A549 (cell line): ENCODE data around the gene PDE4D. TPM values are rescaled to one million over a fixed set of nuclear protein-coding genes. Genes with fewer than 3 reads are reported as not detected.
A peak's percentile ranks its signal among the peaks of the same experiment; 100 is the strongest.

Experiments
- ATAC-seq, 2 experiments: fragments of 200-7000 bp in 1 of 2; fragments of >200 bp in 1 of 2; cut with Nextera tagmentation in 1 of 2; cut with Tn5 transposase in 1 of 2; 3 replicates each; pipeline versions ENCODE4 v1.8.0 to v1.9.1; 2018 to 2020; ENCODE audit warnings: mild to moderate bottlenecking in 1 of 2, moderate library complexity in 1 of 2
- CTCF ChIA-PET: fragments of 300-600 bp; sonication (Branson Sonifier 250); formaldehyde crosslinking; extraction: SDS; loops from one replicate; lab custom pipeline; 2021; ENCODE audit warnings: antibody characterized with exemption, inconsistent platforms; lab: Yijun Ruan, JAX
- POLR2A ChIA-PET: fragments of 350-600 bp; formaldehyde crosslinking; extraction: SDS; loops from one replicate; lab custom pipeline; 2021; ENCODE audit warnings: antibody characterized with exemption, inconsistent platforms; lab: Yijun Ruan, JAX
- DNase-seq, 2 experiments: peaks; one replicate each; pipeline versions ENCODE4 v3.0.0 to v3.0.0-alpha.2; 2011 to 2016; ENCODE audit warnings: low read depth in 1 of 2, low spot score in 1 of 2
- FAIRE-seq: peaks from 2 replicates; lab custom pipeline; 2011; peaks lifted over from hg19 to GRCh38; lab: Jason Lieb, UNC
- H3K27ac ChIP-seq, 2 experiments: fragments of >200 bp; sonication (Bioruptor Twin); formaldehyde crosslinking; 3 replicates each; pipeline ENCODE4 v1.5.1; 2016 to 2017
- H3K4me1 ChIP-seq: fragments of >200 bp; sonication (Bioruptor Twin); formaldehyde crosslinking; 3 replicates; pipeline ENCODE4 v1.6.1; 2016
- H3K4me2 ChIP-seq: fragments of >200 bp; sonication (Bioruptor Twin); formaldehyde crosslinking; 3 replicates; pipeline ENCODE4 v1.6.1; 2016
- H3K4me3 ChIP-seq: fragments of >200 bp; sonication (Bioruptor Twin); formaldehyde crosslinking; 3 replicates; pipeline ENCODE4 v1.5.1; 2016
- H3K9me3 ChIP-seq: fragments of >200 bp; sonication (Bioruptor Twin); formaldehyde crosslinking; 3 replicates; pipeline ENCODE4 v1.6.1; 2016
- BHLHE40 ChIP-seq: IDR thresholded peaks from 2 replicates; pipeline ENCODE4 v1.6.1; 2012; ENCODE audit warnings: low read depth, low read length, inconsistent platforms
- CBX2 ChIP-seq: fragments of 200-600 bp; sonication (generic); IDR thresholded peaks from 2 replicates; pipeline ENCODE4 v1.6.1; 2016; ENCODE audit warnings: low read depth, mild to moderate bottlenecking, borderline replicate concordance
- CHD2 ChIP-seq: fragments of 150-350 bp; IDR thresholded peaks from 2 replicates; pipeline ENCODE4 v1.6.1; 2014; ENCODE audit warnings: low read length; ENCODE audit not compliant: partially characterized antibody
- E2F6 ChIP-seq: IDR thresholded peaks from 2 replicates; pipeline ENCODE4 v1.6.1; 2012; ENCODE audit warnings: low read depth, borderline replicate concordance
- EP300 ChIP-seq, 2 experiments: fragments of >200 bp; sonication (Bioruptor Twin); formaldehyde crosslinking; IDR thresholded peaks; 2 replicates in 1 of 2; 3 replicates in 1 of 2; pipeline ENCODE4 v1.6.1; 2016 to 2017
- GATA3 ChIP-seq: IDR thresholded peaks from 2 replicates; pipeline ENCODE4 v1.6.1; 2012; ENCODE audit warnings: borderline replicate concordance
- HDAC2 ChIP-seq: fragments of 200-600 bp; sonication (generic); IDR thresholded peaks from 2 replicates; pipeline ENCODE4 v1.6.1; 2016
- JUN ChIP-seq, 2 experiments: fragments of >200 bp; sonication (Bioruptor Twin); formaldehyde crosslinking; IDR thresholded peaks; 2 replicates in 1 of 2; 3 replicates in 1 of 2; pipeline ENCODE4 v1.6.1; 2016 to 2017
- JUNB ChIP-seq: fragments of >200 bp; sonication (Bioruptor Twin); formaldehyde crosslinking; IDR thresholded peaks from 2 replicates; pipeline ENCODE4 v1.6.1; 2016
- KDM5A ChIP-seq: fragments of 200-600 bp; sonication (generic); IDR thresholded peaks from 2 replicates; pipeline ENCODE4 v1.6.1; 2016; ENCODE audit warnings: antibody characterized with exemption, mild to moderate bottlenecking
- PHF8 ChIP-seq: fragments of 200-600 bp; sonication (generic); IDR thresholded peaks from 2 replicates; pipeline ENCODE4 v1.6.1; 2016; ENCODE audit warnings: low read depth, mild to moderate bottlenecking, antibody characterized with exemption, moderate library complexity, borderline replicate concordance
- RCOR1 ChIP-seq: fragments of 150-350 bp; IDR thresholded peaks from 2 replicates; pipeline ENCODE4 v1.6.1; 2014; ENCODE audit warnings: antibody characterized with exemption, low read length, low read depth
- REST ChIP-seq: fragments of 200-600 bp; sonication (generic); IDR thresholded peaks from 2 replicates; pipeline ENCODE4 v1.6.1; 2016; ENCODE audit warnings: antibody characterized with exemption, mild to moderate bottlenecking, moderate library complexity
- RFX5 ChIP-seq: fragments of 450-650 bp; IDR thresholded peaks from 2 replicates; pipeline ENCODE4 v1.7.1; 2014; ENCODE audit warnings: antibody characterized with exemption, mild to moderate bottlenecking, moderate library complexity
- SMC3 ChIP-seq: fragments of >200 bp; sonication (Bioruptor Twin); formaldehyde crosslinking; IDR thresholded peaks from 3 replicates; pipeline ENCODE4 v1.6.1; 2018; ENCODE audit warnings: inconsistent platforms
- ZC3H11A ChIP-seq: fragments of 450-650 bp; IDR thresholded peaks from 2 replicates; pipeline ENCODE4 v1.6.1; 2014; ENCODE audit warnings: antibody characterized with exemption, mild to moderate bottlenecking
- ZSCAN20 ChIP-seq: fragments of 250-450 bp; sonication (Bioruptor Pico); IDR thresholded peaks from 2 replicates; pipeline ENCODE4 v1.8.0; 2022; ENCODE audit warnings: mild to moderate bottlenecking, moderate library complexity
- WGBS: methylation state at CpG from one replicate; pipeline ENCODE4 v1.1.6; 2017; ENCODE audit errors: missing lambda C conversion rate; 5-methylcytosine and 5-hydroxymethylcytosine counted together
- polyA plus RNA-seq, 4 experiments: library from polyadenylated mRNA; depleted of rRNA in 3 of 4; stranded (reverse); fragments of >200 nt; fragmentation: RNase III in 1 of 4; extraction: RNeasy Plus Mini Kit Qiagen cat#74134 plus additional on column Dnase treatment in 1 of 4; gene quantifications; 2 replicates in 3 of 4; 3 replicates in 1 of 4; pipeline ENCODE4 v1.2.3, GENCODE V29; 2011 to 2017

PDE4D gene
- polyA plus RNA-seq, 2 of the 4 experiments (the other 2 are of a cell fraction) = 74.0 to 213 TPM

- H3K4me1 ChIP-seq = peaks cover 100% of the 10 kb centered on the region
- FAIRE-seq (peak; percentile 77), DNase-seq (no peak), ATAC-seq (peak in 1 of 2 experiments; percentile 4; a peak in 1 of 6 replicates)
- H3K4me2 ChIP-seq = peak overlapping the region; percentile 77
- 33% methylated on average over 5 of the region's 5 CpGs for WGBS
- peak overlapping the region; percentile 14; the same call in 2 of the 3 replicates for H3K4me3 ChIP-seq
- no peaks in the 10 kb centered on the region for H3K9me3 ChIP-seq
- ChIA-PET POLR2A (interaction anchor here (1.2 kb wide), 1 partner anchor 62 kb away, joined by 4 read pairs; no protein-coding TSS in a partner anchor), CTCF (interaction anchor here (4.0 kb wide), 1 partner anchor 19 kb away, joined by 14 read pairs; no protein-coding TSS in a partner anchor)
- no peak for TF ChIP-seq RFX5
- no peak for TF ChIP-seq SMC3
- TF ChIP-seq CBX2 = no peak
- TF ChIP-seq CHD2 = no peak
- no peak for TF ChIP-seq RCOR1
- no peak for TF ChIP-seq ZC3H11A
- no peak for TF ChIP-seq ZSCAN20 (CRISPR knock-in tag)
- no peak for TF ChIP-seq PHF8
- TF ChIP-seq REST = no peak
- TF ChIP-seq BHLHE40 = no peak
- peak overlapping the region; percentile 76 to 85 for H3K27ac ChIP-seq
Measured at GRCh38 chr5:59487068-59487686, 406.3 kb downstream of the PDE4D start.

GRCh38 chr5:59486508-59486907 lies 407.0 kb downstream of the PDE4D start:
- ChIA-PET POLR2A (interaction anchor here (1.2 kb wide), 1 partner anchor 62 kb away, joined by 4 read pairs; no protein-coding TSS in a partner anchor), CTCF (interaction anchor here (4.0 kb wide), 1 partner anchor 19 kb away, joined by 14 read pairs; no protein-coding TSS in a partner anchor)
- no peak for DNase-seq
- H3K4me2 ChIP-seq = peak overlapping the region; percentile 77
- H3K9me3 ChIP-seq = no peaks in the 10 kb centered on the region
- H3K27ac ChIP-seq = peak overlapping the region; percentile 73 to 76
- H3K4me3 ChIP-seq = no peak overlapping the region
- peaks cover 98% of the 10 kb centered on the region for H3K4me1 ChIP-seq
- no peak for ATAC-seq
- peak; percentile 54 for FAIRE-seq
- TF ChIP-seq E2F6 (no peak), JUNB (no peak)
- TF ChIP-seq, all 56 proteins: peak for 0
- WGBS = 81% methylated on average over 2 of the region's 2 CpGs

- Histone ChIP-seq H3K4me3 (0 out of 3 replicates have a peak overlapping the region, but pooled peaks have one; percentile 8), H3K4me1 (peaks cover 92% of the 10 kb centered on the region)
- FAIRE-seq (peak; percentile 23), DNase-seq (peak in 1 of 2 experiments; percentile 64)
- CTCF ChIA-PET = no interaction called here
- WGBS = 4% methylated on average over 2 of the region's 2 CpGs
- TF ChIP-seq KDM5A = no peak
- 0 out of 5 replicates have a peak, but pooled peaks of 1 of the 2 experiments have one; percentile 23 for TF ChIP-seq JUN (IDR thresholded peaks at IDR 0.05)
- TF ChIP-seq EP300 (IDR thresholded peaks at IDR 0.05) = peak; percentile 15 to 58; a peak in 2 of 5 replicates
- 0 out of 2 replicates have a peak, but pooled peaks have one; percentile 14 for TF ChIP-seq HDAC2
- TF ChIP-seq GATA3 = peak; percentile 89
- TF ChIP-seq, all 56 proteins: peak for 4
- no peaks in the 10 kb centered on the region for H3K9me3 ChIP-seq
- POLR2A ChIA-PET = no interaction called here
- H3K27ac ChIP-seq = peak overlapping the region; percentile 73 to 76
- ATAC-seq = peak in 1 of 2 experiments; percentile 35; a peak in 3 of 6 replicates
- H3K4me2 ChIP-seq = peak overlapping the region; percentile 77
Measured at GRCh38 chr5:59485629-59486439, 407.7 kb downstream of the PDE4D start.
